ENCODE results near the gene MYZAP. TPM values are rescaled to one million over a fixed set of nuclear protein-coding genes. Genes with fewer than 3 reads are reported as not detected.

Gene MYZAP
- total and polyA plus RNA-seq, 2 of the 13 experiments (the other 11 are each of a cell fraction or from before 2014, with no cell fraction given) = not detected

GRCh38 chr15:57649138-57649537, 57.4 kb downstream of the MYZAP start:
- Histone ChIP-seq H3K4me2 (ENCODE audit: low read depth, low read length) (no peak overlapping the region), H3K9me3 (ENCODE audit: low read length) (no peaks in the 10 kb centered on the region), H2AFZ (ENCODE audit: low read length) (no peak overlapping the region), H3K27me3 (ENCODE audit: control insufficient read depth in 1 of 2, insufficient read depth in 2 of 2, low read length in 2 of 2) (peaks cover 0 to 8% of the 10 kb centered on the region in 2 experiments; a peak in 2 of 5 replicates), H3K4me1 (ENCODE audit: insufficient read depth, low read length) (no peaks in the 10 kb centered on the region), H4K20me1 (ENCODE audit: insufficient read depth, low read length) (no peaks in the 10 kb centered on the region; the same call in 1 of the 2 replicates), H3K9ac (ENCODE audit: insufficient read depth, low read depth, low read length) (no peak overlapping the region), H3K4me3 (replicated peaks in 1 of 3; ENCODE audit: insufficient read depth in 1 of 3, low read depth in 2 of 3, low read length in 3 of 3) (no peak overlapping the region), H3K79me2 (ENCODE audit: insufficient read depth, low read length) (no peaks in the 10 kb centered on the region), H3K27ac (ENCODE audit: extremely low read length, insufficient read depth, low read length) (no peak overlapping the region), H3K36me3 (replicated peaks in 1 of 2; ENCODE audit: control insufficient read depth in 1 of 2, insufficient read depth in 2 of 2, low read length in 2 of 2) (no peaks in the 10 kb centered on the region)
- FAIRE-seq (no peak), ATAC-seq (no peak), DNase-seq (ENCODE audit: low spot score) (no peak)
- TF ChIP-seq TCF12 (IDR thresholded peaks at IDR 0.05) (no peak), TCF12 (CRISPR knock-in tag; IDR thresholded peaks at IDR 0.05) (no peak), PCBP1 (IDR thresholded peaks at IDR 0.05; ENCODE audit: borderline replicate concordance, low read depth, low read length) (no peak)
- ChIA-PET POLR2A (no interaction called here), CTCF (ENCODE audit: low intra/inter-chr PET ratio, low total read pairs) (no interaction called here)
- intact Hi-C loops (cut with micrococcal nuclease; ENCODE audit: unreplicated experiment) (no loop called here), in situ Hi-C loops (cut with HindIII; ENCODE audit: extremely low pct_ligation_motif_present, low pct_unique_long_range_greater_than_20kb) (no loop called here)
- 28% methylated on average over 3 of the region's 3 CpGs for WGBS (ENCODE audit: low lambda C conversion rate)
- no TSS peak for BruUV-seq (replicated peaks)

DNA sequence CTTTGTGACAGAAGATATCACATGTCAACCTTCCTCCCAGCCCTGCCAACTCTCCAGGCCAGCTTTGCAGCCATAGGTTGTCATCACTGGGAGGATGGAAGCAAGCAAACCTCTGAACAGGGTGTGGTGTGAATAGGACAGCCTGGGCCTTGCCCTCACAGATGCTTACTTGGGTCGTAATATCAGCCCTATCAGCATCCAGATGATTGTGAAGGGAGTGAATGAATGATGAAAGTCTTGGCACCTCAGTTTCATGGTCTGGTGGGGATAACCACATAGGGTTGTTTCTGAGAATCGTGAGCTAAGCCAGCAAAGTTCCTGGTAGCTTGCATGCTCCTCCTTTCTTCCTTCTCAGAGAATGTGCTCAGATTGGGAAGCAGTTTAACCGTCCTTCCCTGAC, 59.7 kb downstream of the MYZAP start:
- ChIA-PET POLR2A (no interaction called here), CTCF (ENCODE audit: low intra/inter-chr PET ratio, low total read pairs) (no interaction called here)
- WGBS (ENCODE audit: low lambda C conversion rate) = 10% methylated on average over 3 of the region's 3 CpGs
- TF ChIP-seq SIX4 (CRISPR knock-in tag; IDR thresholded peaks at IDR 0.05) (no peak), RELA (CRISPR knock-in tag; IDR thresholded peaks at IDR 0.05) (no peak), NPAS2 (CRISPR knock-in tag; IDR thresholded peaks at IDR 0.05; ENCODE audit: borderline replicate concordance) (no peak), FOXC1 (CRISPR knock-in tag; IDR thresholded peaks at IDR 0.05; ENCODE audit: borderline replicate concordance) (no peak), ZNF841 (CRISPR knock-in tag; IDR thresholded peaks at IDR 0.05; ENCODE audit: borderline replicate concordance) (no peak), ZNF713 (CRISPR knock-in tag; IDR thresholded peaks at IDR 0.05) (no peak)
- TF ChIP-seq, protein P1, sequence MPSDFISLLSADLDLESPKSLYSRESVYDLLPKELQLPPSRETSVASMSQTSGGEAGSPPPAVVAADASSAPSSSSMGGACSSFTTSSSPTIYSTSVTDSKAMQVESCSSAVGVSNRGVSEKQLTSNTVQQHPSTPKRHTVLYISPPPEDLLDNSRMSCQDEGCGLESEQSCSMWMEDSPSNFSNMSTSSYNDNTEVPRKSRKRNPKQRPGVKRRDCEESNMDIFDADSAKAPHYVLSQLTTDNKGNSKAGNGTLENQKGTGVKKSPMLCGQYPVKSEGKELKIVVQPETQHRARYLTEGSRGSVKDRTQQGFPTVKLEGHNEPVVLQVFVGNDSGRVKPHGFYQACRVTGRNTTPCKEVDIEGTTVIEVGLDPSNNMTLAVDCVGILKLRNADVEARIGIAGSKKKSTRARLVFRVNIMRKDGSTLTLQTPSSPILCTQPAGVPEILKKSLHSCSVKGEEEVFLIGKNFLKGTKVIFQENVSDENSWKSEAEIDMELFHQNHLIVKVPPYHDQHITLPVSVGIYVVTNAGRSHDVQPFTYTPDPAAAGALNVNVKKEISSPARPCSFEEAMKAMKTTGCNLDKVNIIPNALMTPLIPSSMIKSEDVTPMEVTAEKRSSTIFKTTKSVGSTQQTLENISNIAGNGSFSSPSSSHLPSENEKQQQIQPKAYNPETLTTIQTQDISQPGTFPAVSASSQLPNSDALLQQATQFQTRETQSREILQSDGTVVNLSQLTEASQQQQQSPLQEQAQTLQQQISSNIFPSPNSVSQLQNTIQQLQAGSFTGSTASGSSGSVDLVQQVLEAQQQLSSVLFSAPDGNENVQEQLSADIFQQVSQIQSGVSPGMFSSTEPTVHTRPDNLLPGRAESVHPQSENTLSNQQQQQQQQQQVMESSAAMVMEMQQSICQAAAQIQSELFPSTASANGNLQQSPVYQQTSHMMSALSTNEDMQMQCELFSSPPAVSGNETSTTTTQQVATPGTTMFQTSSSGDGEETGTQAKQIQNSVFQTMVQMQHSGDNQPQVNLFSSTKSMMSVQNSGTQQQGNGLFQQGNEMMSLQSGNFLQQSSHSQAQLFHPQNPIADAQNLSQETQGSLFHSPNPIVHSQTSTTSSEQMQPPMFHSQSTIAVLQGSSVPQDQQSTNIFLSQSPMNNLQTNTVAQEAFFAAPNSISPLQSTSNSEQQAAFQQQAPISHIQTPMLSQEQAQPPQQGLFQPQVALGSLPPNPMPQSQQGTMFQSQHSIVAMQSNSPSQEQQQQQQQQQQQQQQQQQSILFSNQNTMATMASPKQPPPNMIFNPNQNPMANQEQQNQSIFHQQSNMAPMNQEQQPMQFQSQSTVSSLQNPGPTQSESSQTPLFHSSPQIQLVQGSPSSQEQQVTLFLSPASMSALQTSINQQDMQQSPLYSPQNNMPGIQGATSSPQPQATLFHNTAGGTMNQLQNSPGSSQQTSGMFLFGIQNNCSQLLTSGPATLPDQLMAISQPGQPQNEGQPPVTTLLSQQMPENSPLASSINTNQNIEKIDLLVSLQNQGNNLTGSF (CRISPR knock-in tag; IDR thresholded peaks at IDR 0.05) = no peak
- TF ChIP-seq, protein P2, sequence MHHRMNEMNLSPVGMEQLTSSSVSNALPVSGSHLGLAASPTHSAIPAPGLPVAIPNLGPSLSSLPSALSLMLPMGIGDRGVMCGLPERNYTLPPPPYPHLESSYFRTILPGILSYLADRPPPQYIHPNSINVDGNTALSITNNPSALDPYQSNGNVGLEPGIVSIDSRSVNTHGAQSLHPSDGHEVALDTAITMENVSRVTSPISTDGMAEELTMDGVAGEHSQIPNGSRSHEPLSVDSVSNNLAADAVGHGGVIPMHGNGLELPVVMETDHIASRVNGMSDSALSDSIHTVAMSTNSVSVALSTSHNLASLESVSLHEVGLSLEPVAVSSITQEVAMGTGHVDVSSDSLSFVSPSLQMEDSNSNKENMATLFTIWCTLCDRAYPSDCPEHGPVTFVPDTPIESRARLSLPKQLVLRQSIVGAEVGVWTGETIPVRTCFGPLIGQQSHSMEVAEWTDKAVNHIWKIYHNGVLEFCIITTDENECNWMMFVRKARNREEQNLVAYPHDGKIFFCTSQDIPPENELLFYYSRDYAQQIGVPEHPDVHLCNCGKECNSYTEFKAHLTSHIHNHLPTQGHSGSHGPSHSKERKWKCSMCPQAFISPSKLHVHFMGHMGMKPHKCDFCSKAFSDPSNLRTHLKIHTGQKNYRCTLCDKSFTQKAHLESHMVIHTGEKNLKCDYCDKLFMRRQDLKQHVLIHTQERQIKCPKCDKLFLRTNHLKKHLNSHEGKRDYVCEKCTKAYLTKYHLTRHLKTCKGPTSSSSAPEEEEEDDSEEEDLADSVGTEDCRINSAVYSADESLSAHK (CRISPR knock-in tag; IDR thresholded peaks at IDR 0.05; ENCODE audit: borderline replicate concordance) = no peak

More for the DNA sequence above, 59.7 kb downstream of the MYZAP start:
- peaks cover 0 to 7% of the 10 kb centered on the region in 2 experiments; a peak in 1 of 5 replicates for H3K27me3 ChIP-seq (ENCODE audit: control insufficient read depth in 1 of 2, insufficient read depth in 2 of 2, low read length in 2 of 2)
- intact Hi-C loops (cut with micrococcal nuclease; ENCODE audit: unreplicated experiment) (no loop called here), in situ Hi-C loops (cut with HindIII; ENCODE audit: extremely low pct_ligation_motif_present, low pct_unique_long_range_greater_than_20kb) (no loop called here)
- FAIRE-seq = no peak
- H3K9ac ChIP-seq (ENCODE audit: insufficient read depth, low read depth, low read length) = no peak overlapping the region
- H4K20me1 ChIP-seq (ENCODE audit: insufficient read depth, low read length) = no peaks in the 10 kb centered on the region; the same call in 1 of the 2 replicates
- no peaks in the 10 kb centered on the region for H3K36me3 ChIP-seq (replicated peaks in 1 of 2; ENCODE audit: control insufficient read depth in 1 of 2, insufficient read depth in 2 of 2, low read length in 2 of 2)
- no peaks in the 10 kb centered on the region for H3K79me2 ChIP-seq (ENCODE audit: insufficient read depth, low read length)
- no peak for ATAC-seq
- DNase-seq (ENCODE audit: low spot score) = no peak
- H2AFZ ChIP-seq (ENCODE audit: low read length) = no peak overlapping the region
- no peak overlapping the region for H3K4me3 ChIP-seq (replicated peaks in 1 of 3; ENCODE audit: insufficient read depth in 1 of 3, low read depth in 2 of 3, low read length in 3 of 3)
- H3K27ac ChIP-seq (ENCODE audit: extremely low read length, insufficient read depth, low read length) = no peak overlapping the region
- BruUV-seq (replicated peaks) = no TSS peak
- H3K4me1 ChIP-seq (ENCODE audit: insufficient read depth, low read length) = peaks cover 10% of the 10 kb centered on the region
- H3K4me2 ChIP-seq (ENCODE audit: low read depth, low read length) = no peak overlapping the region
- H3K9me3 ChIP-seq (ENCODE audit: low read length) = no peaks in the 10 kb centered on the region
